ENCODE measurements around the gene RIPOR3. TPM values are rescaled to one million over a fixed set of nuclear protein-coding genes. Genes with fewer than 3 reads are reported as not detected.

Gene RIPOR3
- total RNA-seq, 8 experiments from 2014 or later: 1.0 to 13.0 (median 2.8) TPM

GRCh38 chr20:50563133-50563944 lies 128.0 kb downstream of the RIPOR3 start:
- no peak for ATAC-seq (replicated peaks in 6 of 8)
- WGBS, 10 experiments: 90 to 100% (median 100%) methylated on average over 1 to 3 of the region's 3 CpGs; no CpG with 5 or more reads in 1 of the 10 experiments
- H3K27ac ChIP-seq: no peak overlapping the region
- peaks cover 8 to 11% of the 10 kb centered on the region in 2 donors for H3K4me1 ChIP-seq (replicated peaks in 1 of 2)
- H3K4me3 ChIP-seq: no peak overlapping the region
- in situ Hi-C loops (cut with MboI; ENCODE audit: low pct_unique_long_range_greater_than_20kb in 2 of 9, low sequenced_read_pairs in 9 of 9, unreplicated experiment in 9 of 9): no loop called here

DNA sequence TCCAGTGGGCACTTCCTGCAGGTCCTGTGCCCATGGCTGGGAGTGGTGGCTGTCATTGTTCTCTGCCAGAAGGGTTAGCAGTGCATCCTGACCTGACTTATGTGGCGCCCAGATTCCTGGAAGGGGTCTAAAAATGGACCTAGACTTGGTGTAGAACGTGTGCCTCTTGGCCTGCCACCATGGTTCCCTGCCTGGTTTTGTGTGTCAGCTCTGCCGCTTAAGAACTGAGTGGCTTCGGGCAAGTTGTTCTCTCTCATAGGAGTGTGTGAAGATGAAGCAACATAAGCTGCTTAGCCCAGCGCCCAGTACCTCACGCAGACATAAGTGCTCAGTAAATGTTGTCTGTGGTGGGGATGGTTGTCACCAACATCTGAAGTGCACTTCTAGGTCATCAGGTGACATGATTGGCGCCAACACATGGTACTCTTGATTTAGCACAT lies 129.1 kb downstream of the RIPOR3 start:
- H3K4me1 ChIP-seq (replicated peaks in 1 of 2): peaks cover 8 to 11% of the 10 kb centered on the region in 2 donors
- no peak overlapping the region for H3K4me3 ChIP-seq
- H3K27ac ChIP-seq: no peak overlapping the region
- in situ Hi-C loops (cut with MboI; ENCODE audit: low pct_unique_long_range_greater_than_20kb in 2 of 9, low sequenced_read_pairs in 9 of 9, unreplicated experiment in 9 of 9): no loop called here
- no peak for ATAC-seq (replicated peaks in 6 of 8)
- WGBS, 10 experiments: 67 to 100% (median 100%) methylated on average over 1 to 3 of the region's 7 CpGs; no CpG with 5 or more reads in 4 of the 10 experiments

DNA sequence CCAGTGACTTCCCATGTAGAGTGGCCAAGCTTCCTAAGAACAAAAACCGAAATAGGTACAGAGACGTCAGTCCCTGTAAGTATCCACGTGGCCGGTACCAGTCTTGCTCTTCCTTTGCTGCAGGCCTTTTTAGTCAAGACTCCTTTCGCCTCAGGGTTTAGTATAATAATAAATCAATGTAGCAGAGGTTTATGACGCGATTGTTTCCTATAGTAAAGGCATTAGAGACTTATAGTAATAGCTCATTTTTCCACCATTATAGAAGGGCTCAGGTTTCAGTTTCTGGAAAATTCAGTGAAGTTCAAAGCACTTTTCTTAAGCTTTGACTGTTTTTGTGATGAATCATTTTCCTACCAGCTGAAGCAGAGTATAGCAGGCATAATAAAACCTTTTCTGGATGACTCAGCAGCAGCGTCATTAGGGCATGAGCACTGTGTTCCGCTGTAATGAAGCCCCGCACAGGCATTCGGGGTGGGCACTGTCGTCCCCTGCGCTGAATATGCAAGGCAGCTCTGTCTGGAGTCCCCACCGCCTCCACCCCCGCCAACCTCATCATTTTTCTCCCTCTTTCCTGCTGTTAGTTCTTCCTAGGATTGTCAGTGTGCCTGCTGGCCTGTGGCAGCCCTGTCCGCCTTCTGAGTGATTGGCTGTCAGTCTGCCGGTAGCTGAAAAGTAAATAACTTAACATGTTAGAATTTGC lies 129.8 kb downstream of the RIPOR3 start:
- WGBS, 10 experiments: 43 to 80% (median 69%) methylated on average over 5 to 15 of the region's 17 CpGs; no CpG with 5 or more reads in 2 of the 10 experiments
- in situ Hi-C loops (cut with MboI; ENCODE audit: low pct_unique_long_range_greater_than_20kb in 2 of 9, low sequenced_read_pairs in 9 of 9, unreplicated experiment in 9 of 9): no loop called here
- ATAC-seq (replicated peaks in 6 of 8): peak; percentile 90 to 99 (median 96)
- Histone ChIP-seq H3K4me3 (no peak overlapping the region), H3K27ac (peak overlapping the region in 1 of 2 donors; percentile 29), H3K4me1 (replicated peaks in 1 of 2) (peaks cover 8 to 11% of the 10 kb centered on the region in 2 donors)

DNA sequence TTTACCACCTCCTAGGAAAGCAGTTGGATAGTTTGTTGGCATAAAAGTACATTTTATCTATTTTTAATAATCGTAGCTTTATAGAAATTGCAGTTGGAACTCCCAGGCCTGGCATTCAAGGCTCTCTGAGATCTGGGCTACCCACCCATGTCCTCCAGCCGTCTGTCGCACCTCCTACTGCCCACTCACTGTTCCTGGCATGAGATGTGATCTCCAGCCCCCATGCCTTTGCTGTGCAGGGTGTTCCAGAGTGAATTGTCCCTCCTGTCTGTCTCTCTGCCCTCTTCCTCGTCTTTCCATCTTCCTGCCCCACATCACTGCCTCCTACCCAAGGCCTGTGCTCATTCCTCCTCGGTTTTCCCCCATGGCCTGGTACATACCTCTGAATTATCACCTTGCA lies 130.5 kb downstream of the RIPOR3 start:
- Histone ChIP-seq H3K4me3 (no peak overlapping the region), H3K27ac (peak overlapping the region in 1 of 2 donors; percentile 29), H3K4me1 (replicated peaks in 1 of 2) (peaks cover 8 to 11% of the 10 kb centered on the region in 2 donors)
- in situ Hi-C loops (cut with MboI; ENCODE audit: low pct_unique_long_range_greater_than_20kb in 2 of 9, low sequenced_read_pairs in 9 of 9, unreplicated experiment in 9 of 9): no loop called here
- ATAC-seq (replicated peaks in 6 of 8): no peak
- 60 to 95% (median 88%) methylated on average over 1 to 5 of the region's 5 CpGs; no CpG with 5 or more reads in 1 of the 10 experiments for WGBS, 10 experiments

GRCh38 chr20:50559856-50560638 lies 131.3 kb downstream of the RIPOR3 start:
- WGBS, 10 experiments: 62 to 100% (median 87%) methylated on average over 2 to 7 of the region's 8 CpGs; no CpG with 5 or more reads in 1 of the 10 experiments
- Histone ChIP-seq H3K27ac (no peak overlapping the region), H3K4me3 (no peak overlapping the region), H3K4me1 (replicated peaks in 1 of 2) (peaks cover 8 to 11% of the 10 kb centered on the region in 2 donors)
- in situ Hi-C loops (cut with MboI; ENCODE audit: low pct_unique_long_range_greater_than_20kb in 2 of 9, low sequenced_read_pairs in 9 of 9, unreplicated experiment in 9 of 9): no loop called here
- ATAC-seq (replicated peaks in 6 of 8): no peak

- no peak for ATAC-seq (replicated peaks in 6 of 8)
- Histone ChIP-seq H3K4me1 (replicated peaks in 1 of 2) (peaks cover 8 to 11% of the 10 kb centered on the region in 2 donors), H3K27ac (no peak overlapping the region), H3K4me3 (no peak overlapping the region)
- in situ Hi-C loops (cut with MboI; ENCODE audit: low pct_unique_long_range_greater_than_20kb in 2 of 9, low sequenced_read_pairs in 9 of 9, unreplicated experiment in 9 of 9): no loop called here
- WGBS, 10 experiments: 84 to 100% (median 95%) methylated on average over 1 to 6 of the region's 6 CpGs
Measured at GRCh38 chr20:50559149-50559548, 132.2 kb downstream of the RIPOR3 start.

GRCh38 chr20:50558483-50558925 lies 132.8 kb downstream of the RIPOR3 start:
- ATAC-seq (replicated peaks in 6 of 8): peak in 2 of 8 experiments; percentile 63 to 64
- no peak overlapping the region for H3K4me3 ChIP-seq
- in situ Hi-C loops (cut with MboI; ENCODE audit: low pct_unique_long_range_greater_than_20kb in 2 of 9, low sequenced_read_pairs in 9 of 9, unreplicated experiment in 9 of 9): no loop called here
- no peak overlapping the region for H3K27ac ChIP-seq
- peaks cover 8 to 11% of the 10 kb centered on the region in 2 donors for H3K4me1 ChIP-seq (replicated peaks in 1 of 2)
- 10 to 100% (median 80%) methylated on average over 1 to 4 of the region's 4 CpGs for WGBS, 10 experiments

DNA sequence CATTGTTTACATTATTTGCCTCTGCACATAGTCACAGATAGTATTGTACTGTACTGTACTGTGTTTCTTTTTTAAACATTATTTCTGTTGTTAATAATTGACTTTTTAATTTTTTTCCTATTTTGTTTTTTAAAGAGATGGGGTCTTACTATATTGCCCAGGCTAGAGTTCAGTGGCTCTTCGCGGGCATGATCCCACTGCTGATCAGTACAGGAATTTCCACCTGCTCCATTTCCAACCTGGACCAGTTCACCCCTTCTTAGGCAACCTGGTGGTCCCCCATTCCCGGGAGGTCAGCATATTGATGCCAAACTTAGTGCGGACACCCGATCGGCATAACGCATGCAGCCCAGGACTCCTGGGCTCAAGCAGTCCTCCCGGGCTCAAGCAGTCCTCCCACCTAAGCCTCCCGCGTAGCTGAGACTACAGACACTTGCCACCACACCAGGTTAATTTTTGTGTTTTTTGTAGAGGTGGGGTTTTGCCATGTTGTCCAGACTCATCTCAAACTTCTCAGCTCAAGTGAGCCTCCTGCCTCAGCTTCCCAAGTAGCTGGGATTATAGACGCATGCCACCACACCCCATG lies 133.7 kb downstream of the RIPOR3 start:
- in situ Hi-C loops (cut with MboI; ENCODE audit: low pct_unique_long_range_greater_than_20kb in 2 of 9, low sequenced_read_pairs in 9 of 9, unreplicated experiment in 9 of 9): no loop called here
- H3K4me3 ChIP-seq: no peak overlapping the region
- 0 to 100% (median 95%) methylated on average over 1 to 11 of the region's 11 CpGs for WGBS, 10 experiments
- H3K27ac ChIP-seq: no peak overlapping the region
- peaks cover 8 to 11% of the 10 kb centered on the region in 2 donors for H3K4me1 ChIP-seq (replicated peaks in 1 of 2)
- no peak for ATAC-seq (replicated peaks in 6 of 8)

- WGBS, 10 experiments: 25 to 100% (median 93%) methylated on average over 3 to 5 of the region's 5 CpGs
- in situ Hi-C loops (cut with MboI; ENCODE audit: low pct_unique_long_range_greater_than_20kb in 2 of 9, low sequenced_read_pairs in 9 of 9, unreplicated experiment in 9 of 9): no loop called here
Measured at GRCh38 chr20:50555662-50556061, 135.7 kb downstream of the RIPOR3 start.

GRCh38 chr20:50554694-50555579 lies 136.4 kb downstream of the RIPOR3 start:
- Histone ChIP-seq H3K4me1 (replicated peaks in 1 of 2) (no peaks in the 10 kb centered on the region), H3K27ac (no peak overlapping the region), H3K4me3 (no peak overlapping the region)
- 89 to 100% (median 97%) methylated on average over 4 of the region's 4 CpGs for WGBS, 10 experiments
- in situ Hi-C loops (cut with MboI; ENCODE audit: low pct_unique_long_range_greater_than_20kb in 2 of 9, low sequenced_read_pairs in 9 of 9, unreplicated experiment in 9 of 9): no loop called here
- no peak for ATAC-seq (replicated peaks in 6 of 8)

More at GRCh38 chr20:50555662-50556061, 135.7 kb downstream of the RIPOR3 start:
- no peak overlapping the region for H3K27ac ChIP-seq
- H3K4me1 ChIP-seq (replicated peaks in 1 of 2): no peaks in the 10 kb centered on the region
- ATAC-seq (replicated peaks in 6 of 8): peak in 1 of 8 experiments; percentile 64
- H3K4me3 ChIP-seq: no peak overlapping the region

GRCh38 chr20:50552979-50553378 lies 138.4 kb downstream of the RIPOR3 start:
- no peak for ATAC-seq (replicated peaks in 6 of 8)
- 90 to 100% (median 100%) methylated on average over 1 to 3 of the region's 3 CpGs; no CpG with 5 or more reads in 2 of the 10 experiments for WGBS, 10 experiments
- no peak overlapping the region for H3K27ac ChIP-seq
- H3K4me3 ChIP-seq: no peak overlapping the region
- no peaks in the 10 kb centered on the region for H3K4me1 ChIP-seq (replicated peaks in 1 of 2)
- in situ Hi-C loops (cut with MboI; ENCODE audit: low pct_unique_long_range_greater_than_20kb in 2 of 9, low sequenced_read_pairs in 9 of 9, unreplicated experiment in 9 of 9): no loop called here

GRCh38 chr20:50551288-50551687 lies 140.1 kb downstream of the RIPOR3 start:
- in situ Hi-C loops (cut with MboI; ENCODE audit: low pct_unique_long_range_greater_than_20kb in 2 of 9, low sequenced_read_pairs in 9 of 9, unreplicated experiment in 9 of 9): no loop called here
- Histone ChIP-seq H3K4me1 (replicated peaks in 1 of 2) (no peaks in the 10 kb centered on the region), H3K4me3 (no peak overlapping the region), H3K27ac (no peak overlapping the region)
- no peak for ATAC-seq (replicated peaks in 6 of 8)
- 70 to 100% (median 94%) methylated on average over 1 to 4 of the region's 4 CpGs; no CpG with 5 or more reads in 3 of the 10 experiments for WGBS, 10 experiments

Measured in motor neuron (in vitro differentiated cells).